CD4-positive, alpha-beta memory T cell (primary cell): Measurements from ENCODE around the gene SLC6A11. TPM values are rescaled to one million over a fixed set of nuclear protein-coding genes. Genes with fewer than 3 reads are reported as not detected.

Experiments used
- CTCF ChIA-PET: fragments of 350-600 bp; sonication (Branson Sonifier 250); formaldehyde crosslinking; loops from one replicate; lab custom pipeline; 2021; ENCODE audit warnings: inconsistent platforms; ENCODE audit not compliant: partially characterized antibody; lab: Charles Lee
- POLR2A ChIA-PET: fragments of 350-600 bp; sonication (Branson Sonifier 250); formaldehyde crosslinking; loops from one replicate; lab custom pipeline; 2021; ENCODE audit not compliant: partially characterized antibody; lab: Charles Lee
- DNase-seq, 5 donors: peaks; one replicate each; pipeline versions ENCODE4 v3.0.0 to v3.0.0-alpha.2; 2020 to 2022; ENCODE audit warnings: mixed read lengths in 1 of 5
- H3K27ac ChIP-seq: one replicate; pipeline ENCODE4 v1.7.0; 2013; ENCODE audit warnings: low read depth, low read length
- H3K27me3 ChIP-seq: 2 replicates; pipeline ENCODE4 v1.7.0; 2013; ENCODE audit warnings: mild to moderate bottlenecking, low read length, moderate library complexity; ENCODE audit not compliant: insufficient read depth
- H3K36me3 ChIP-seq: 2 replicates; pipeline ENCODE4 v1.7.0; 2013; ENCODE audit warnings: mild to moderate bottlenecking, low read length, moderate library complexity; ENCODE audit not compliant: insufficient read depth
- H3K4me1 ChIP-seq: 2 replicates; pipeline ENCODE4 v1.7.0; 2013; ENCODE audit warnings: mild to moderate bottlenecking, low read length, moderate library complexity; ENCODE audit not compliant: insufficient read depth
- H3K4me3 ChIP-seq, 2 donors: one replicate each; pipeline ENCODE4 v1.7.0; 2013; ENCODE audit warnings: low read length in 2 of 2, mild to moderate bottlenecking in 1 of 2
- H3K9me3 ChIP-seq, 2 donors: one replicate each; pipeline ENCODE4 v1.7.0; 2013; ENCODE audit warnings: low read length in 2 of 2, control low read depth in 1 of 2; ENCODE audit not compliant: control insufficient read depth in 1 of 2
- H3K27ac Mint-ChIP-seq, 7 donors: one replicate each; pipeline ENCODE4 v1.8.0; 2020 to 2021; ENCODE audit warnings: mixed read lengths in 7 of 7, mild to moderate bottlenecking in 6 of 7, inconsistent platforms in 3 of 7, moderate library complexity in 3 of 7
- H3K27me3 Mint-ChIP-seq, 2 donors: one replicate each; pipeline ENCODE4 v1.8.0; 2020 to 2021; ENCODE audit warnings: mixed read lengths in 2 of 2
- H3K36me3 Mint-ChIP-seq, 2 donors: one replicate each; pipeline ENCODE4 v1.8.0; 2020 to 2021; ENCODE audit warnings: mixed read lengths in 2 of 2, inconsistent platforms in 1 of 2, mild to moderate bottlenecking in 1 of 2
- H3K4me1 Mint-ChIP-seq, 4 donors: one replicate each; pipeline ENCODE4 v1.8.0; 2020 to 2021; ENCODE audit warnings: mixed read lengths in 4 of 4, mild to moderate bottlenecking in 1 of 4
- H3K4me3 Mint-ChIP-seq, 8 donors: one replicate each; pipeline ENCODE4 v1.8.0; 2020 to 2021; ENCODE audit warnings: mixed read lengths in 8 of 8, mild to moderate bottlenecking in 7 of 8, moderate library complexity in 6 of 8, inconsistent platforms in 3 of 8
- H3K9me3 Mint-ChIP-seq, 8 donors: one replicate each; pipeline ENCODE4 v1.8.0; 2020 to 2021; ENCODE audit warnings: mixed read lengths in 8 of 8, mild to moderate bottlenecking in 5 of 8, inconsistent platforms in 3 of 8, moderate library complexity in 1 of 8
- intact Hi-C: fragments of 100-400 bp; cut with micrococcal nuclease; formaldehyde crosslinking; loops from one replicate; pipeline ENCODE4 v1.15.1; 2023
- polyA plus RNA-seq, 2 donors: library from polyadenylated mRNA; unstranded; fragments of 300-500 nt; fragmentation: Illumina TruSeq; gene quantifications; one replicate each; pipeline ENCODE4 v1.2.3, GENCODE V29; 2021
- total RNA-seq, 2 experiments: library from RNA; stranded (reverse); gene quantifications; one replicate each; pipeline ENCODE4 v1.2.3, GENCODE V29; 2021

SLC6A11 gene
- total and polyA plus RNA-seq, 4 experiments from 2014 or later = not detected

DNA sequence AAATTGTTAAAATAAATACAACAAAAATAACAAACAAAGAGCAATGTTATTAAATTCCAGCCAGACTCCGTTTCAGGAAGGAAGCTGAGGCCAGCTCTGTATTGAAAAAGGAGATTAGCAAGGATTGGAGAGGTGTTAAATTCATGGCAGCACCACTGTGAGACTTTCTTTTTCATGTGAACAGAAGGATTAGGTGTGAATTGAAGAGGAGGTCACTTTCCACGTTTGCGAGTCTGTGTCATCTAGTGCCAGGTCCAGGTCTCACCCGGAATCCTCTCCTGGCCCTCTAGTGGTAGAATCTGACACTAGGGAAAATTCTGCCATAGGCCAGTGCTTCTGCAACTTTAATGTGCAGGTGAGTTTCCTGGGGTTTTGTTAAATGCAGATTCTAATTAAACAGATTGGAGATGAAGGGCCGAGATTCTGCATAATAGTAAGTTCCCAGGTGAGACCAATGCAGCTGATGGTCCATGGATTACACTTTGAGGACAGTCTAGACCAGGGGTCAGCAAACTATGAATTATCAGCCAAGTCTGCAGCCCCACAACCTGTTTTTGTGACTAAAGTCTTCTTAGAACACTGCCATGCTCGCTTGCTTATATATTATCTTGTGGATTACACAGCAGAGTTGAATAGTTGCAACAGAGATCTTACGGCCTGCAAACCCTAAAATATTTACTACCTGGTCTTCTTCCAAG lies 167.3 kb downstream of the SLC6A11 start:
- H3K27me3 ChIP-seq = no peaks in the 10 kb centered on the region
- H3K27ac Mint-ChIP-seq = no peak overlapping the region
- peak in 1 of 5 donors; percentile 4 for DNase-seq
- peaks cover 3 to 19% of the 10 kb centered on the region in 2 donors for H3K27me3 Mint-ChIP-seq
- H3K27ac ChIP-seq = no peak overlapping the region
- no peaks in the 10 kb centered on the region for H3K36me3 ChIP-seq
- no peaks in the 10 kb centered on the region for H3K4me1 ChIP-seq
- H3K4me3 ChIP-seq = no peak overlapping the region
- H3K36me3 Mint-ChIP-seq = no peaks in the 10 kb centered on the region
- POLR2A ChIA-PET = no interaction called here
- intact Hi-C loops = no loop called here
- peak overlapping the region in 1 of 8 donors; percentile 7 for H3K4me3 Mint-ChIP-seq
- CTCF ChIA-PET = no interaction called here
- peaks cover 0 to 7% (median 0%) of the 10 kb centered on the region in 4 donors for H3K4me1 Mint-ChIP-seq
- no peaks in the 10 kb centered on the region for H3K9me3 ChIP-seq
- H3K9me3 Mint-ChIP-seq = peaks cover 0 to 2% (median 0%) of the 10 kb centered on the region in 8 donors

DNA sequence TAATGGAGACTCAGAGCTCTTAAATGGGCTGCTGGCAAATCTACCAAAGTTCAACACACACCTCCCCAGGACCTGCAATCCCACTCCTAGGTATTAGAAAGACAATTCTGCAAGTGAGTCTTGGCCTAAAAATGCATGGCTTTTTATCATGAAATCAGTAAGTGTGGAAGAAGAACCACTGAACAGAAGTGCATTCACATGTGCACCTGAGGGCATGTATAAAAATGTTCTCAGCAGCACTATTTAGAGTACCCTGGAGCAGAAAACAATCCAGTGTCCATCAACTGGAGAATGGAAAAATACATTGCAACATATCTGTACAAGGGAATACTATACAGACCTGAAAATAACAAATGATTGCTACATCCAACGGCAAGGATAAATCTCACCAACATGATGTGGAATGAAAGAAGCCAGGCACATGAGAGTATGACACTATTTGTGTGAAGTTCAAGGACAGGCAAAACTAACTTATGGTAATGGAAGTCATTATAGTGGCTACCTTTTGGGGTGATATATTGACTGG lies 168.4 kb downstream of the SLC6A11 start:
- Mint-ChIP-seq H3K4me3 (no peak overlapping the region), H3K4me1 (peaks cover 0 to 7% (median 0%) of the 10 kb centered on the region in 4 donors), H3K27me3 (peaks cover 5 to 25% of the 10 kb centered on the region in 2 donors), H3K27ac (no peak overlapping the region), H3K36me3 (no peaks in the 10 kb centered on the region), H3K9me3 (peaks cover 0 to 3% (median 0%) of the 10 kb centered on the region in 8 donors)
- intact Hi-C loops = no loop called here
- Histone ChIP-seq H3K4me1 (no peaks in the 10 kb centered on the region), H3K27me3 (no peaks in the 10 kb centered on the region), H3K36me3 (no peaks in the 10 kb centered on the region), H3K4me3 (no peak overlapping the region), H3K9me3 (no peaks in the 10 kb centered on the region), H3K27ac (no peak overlapping the region)
- POLR2A ChIA-PET = no interaction called here
- no peak for DNase-seq
- CTCF ChIA-PET = interaction anchor here (1.1 kb wide), 1 partner anchor 22 kb away, joined by 3 read pairs; no protein-coding TSS in a partner anchor

- ChIA-PET CTCF (interaction anchor here (1.1 kb wide), 1 partner anchor 23 kb away, joined by 3 read pairs; no protein-coding TSS in a partner anchor), POLR2A (no interaction called here)
- Histone ChIP-seq H3K36me3 (no peaks in the 10 kb centered on the region), H3K9me3 (no peaks in the 10 kb centered on the region), H3K4me1 (no peaks in the 10 kb centered on the region), H3K4me3 (no peak overlapping the region), H3K27me3 (no peaks in the 10 kb centered on the region), H3K27ac (no peak overlapping the region)
- DNase-seq = no peak
- intact Hi-C loops = no loop called here
- Mint-ChIP-seq H3K4me3 (no peak overlapping the region), H3K27me3 (peaks cover 8 to 28% of the 10 kb centered on the region in 2 donors), H3K4me1 (peaks cover 0 to 7% (median 0%) of the 10 kb centered on the region in 4 donors), H3K27ac (no peak overlapping the region), H3K36me3 (no peaks in the 10 kb centered on the region), H3K9me3 (peaks cover 0 to 3% (median 0%) of the 10 kb centered on the region in 8 donors)
Measured at GRCh38 chr3:10985181-10985580, 169.2 kb downstream of the SLC6A11 start.

- DNase-seq = no peak
- peaks cover 18 to 34% of the 10 kb centered on the region in 2 donors for H3K27me3 Mint-ChIP-seq
- no peaks in the 10 kb centered on the region for H3K9me3 ChIP-seq
- no peaks in the 10 kb centered on the region for H3K36me3 Mint-ChIP-seq
- H3K9me3 Mint-ChIP-seq = peaks cover 0 to 3% (median 0%) of the 10 kb centered on the region in 8 donors
- CTCF ChIA-PET = no interaction called here
- POLR2A ChIA-PET = no interaction called here
- no peak overlapping the region for H3K27ac ChIP-seq
- H3K27me3 ChIP-seq = peaks cover 6% of the 10 kb centered on the region
- H3K27ac Mint-ChIP-seq = no peak overlapping the region
- H3K36me3 ChIP-seq = no peaks in the 10 kb centered on the region
- intact Hi-C loops = no loop called here
- H3K4me1 Mint-ChIP-seq = peaks cover 0 to 7% (median 5%) of the 10 kb centered on the region in 4 donors
- no peak overlapping the region for H3K4me3 Mint-ChIP-seq
- no peaks in the 10 kb centered on the region for H3K4me1 ChIP-seq
- no peak overlapping the region for H3K4me3 ChIP-seq
Measured at GRCh38 chr3:10986592-10986991, 170.6 kb downstream of the SLC6A11 start.

DNA sequence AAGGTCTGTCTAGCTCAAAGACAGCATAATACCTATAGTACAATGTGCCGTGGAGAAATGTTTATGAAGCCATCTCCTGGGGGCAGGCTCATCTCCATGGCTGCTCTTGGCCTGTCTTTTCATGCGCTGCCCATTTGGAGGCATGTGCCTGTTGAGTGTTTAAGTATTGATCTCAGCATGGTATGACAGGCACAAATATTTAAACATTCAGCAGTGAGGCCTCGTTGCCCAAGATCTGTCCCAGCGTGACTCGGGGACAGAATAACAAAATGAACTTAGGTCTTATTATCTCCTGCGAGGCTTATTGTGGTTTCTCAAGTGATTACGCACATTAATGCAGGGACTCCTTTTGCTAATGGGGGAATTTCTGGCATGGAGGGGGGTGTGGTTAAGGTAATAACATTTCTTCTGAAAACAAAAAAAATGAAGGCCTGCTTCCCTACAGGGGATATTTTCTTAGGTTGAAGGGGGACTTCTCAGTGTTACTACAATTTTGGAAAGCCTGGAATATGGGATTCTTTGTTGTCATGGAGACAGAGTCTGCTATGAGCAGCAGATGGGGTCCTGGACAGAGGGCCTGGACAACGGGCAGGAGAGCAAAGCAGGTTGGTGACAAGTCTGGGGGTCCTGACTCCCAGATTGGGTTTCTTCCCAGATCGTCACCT lies 172.1 kb downstream of the SLC6A11 start:
- no peak for DNase-seq
- Mint-ChIP-seq H3K4me1 (peaks cover 2 to 10% (median 5%) of the 10 kb centered on the region in 4 donors), H3K27me3 (peaks cover 22 to 38% of the 10 kb centered on the region in 2 donors), H3K27ac (no peak overlapping the region), H3K9me3 (peaks cover 0 to 3% (median 0%) of the 10 kb centered on the region in 8 donors), H3K4me3 (no peak overlapping the region), H3K36me3 (no peaks in the 10 kb centered on the region)
- Histone ChIP-seq H3K4me1 (no peaks in the 10 kb centered on the region), H3K27me3 (peaks cover 11% of the 10 kb centered on the region), H3K27ac (no peak overlapping the region), H3K4me3 (no peak overlapping the region), H3K36me3 (no peaks in the 10 kb centered on the region), H3K9me3 (no peaks in the 10 kb centered on the region)
- CTCF ChIA-PET = interaction anchor here (1.6 kb wide), 1 partner anchor 14 kb away, joined by 3 read pairs; no protein-coding TSS in a partner anchor
- intact Hi-C loops = no loop called here
- POLR2A ChIA-PET = no interaction called here

- Mint-ChIP-seq H3K4me3 (no peak overlapping the region), H3K36me3 (no peaks in the 10 kb centered on the region), H3K27me3 (peaks cover 28 to 41% of the 10 kb centered on the region in 2 donors), H3K4me1 (peaks cover 2 to 14% (median 5%) of the 10 kb centered on the region in 4 donors), H3K27ac (no peak overlapping the region), H3K9me3 (peaks cover 0 to 3% (median 0%) of the 10 kb centered on the region in 8 donors)
- Histone ChIP-seq H3K9me3 (no peaks in the 10 kb centered on the region), H3K27ac (no peak overlapping the region), H3K4me3 (no peak overlapping the region), H3K27me3 (peaks cover 11% of the 10 kb centered on the region), H3K36me3 (no peaks in the 10 kb centered on the region), H3K4me1 (no peaks in the 10 kb centered on the region)
- DNase-seq = no peak
- intact Hi-C loops = no loop called here
- CTCF ChIA-PET = interaction anchor here (1.6 kb wide), 1 partner anchor 13 kb away, joined by 3 read pairs; no protein-coding TSS in a partner anchor
- POLR2A ChIA-PET = no interaction called here
Measured at GRCh38 chr3:10988991-10989484, 173.0 kb downstream of the SLC6A11 start.
